AG04449 (cell line): ENCODE measurements around the gene TMEM272.

Experiments used
- CTCF ChIA-PET: fragments of 350-600 bp; formaldehyde crosslinking; extraction: SDS; loops from one replicate; lab custom pipeline; 2021; ENCODE audit warnings: antibody characterized with exemption; lab: Yijun Ruan, JAX
- POLR2A ChIA-PET: fragments of 400-600, 350-600 bp; formaldehyde crosslinking; extraction: SDS; loops from one replicate; lab custom pipeline; 2020; ENCODE audit warnings: antibody characterized with exemption, inconsistent platforms; lab: Yijun Ruan, JAX
- DNase-seq: peaks from one replicate; pipeline ENCODE4 v3.0.0-alpha.2; 2010; ENCODE audit warnings: low read depth, low spot score
- H3K4me3 ChIP-seq: 2 replicates; pipeline ENCODE4 v1.5.1; 2011; ENCODE audit warnings: low read depth, mild to moderate bottlenecking, control low read depth, low read length
- CTCF ChIP-seq: IDR thresholded peaks from one replicate; pipeline ENCODE4 v1.5.1; 2011; ENCODE audit warnings: mild to moderate bottlenecking, moderate library complexity, low read length, control low read depth, inconsistent platforms; ENCODE audit not compliant: insufficient read depth; ENCODE audit errors: missing control alignments

Gene TMEM272

DNA sequence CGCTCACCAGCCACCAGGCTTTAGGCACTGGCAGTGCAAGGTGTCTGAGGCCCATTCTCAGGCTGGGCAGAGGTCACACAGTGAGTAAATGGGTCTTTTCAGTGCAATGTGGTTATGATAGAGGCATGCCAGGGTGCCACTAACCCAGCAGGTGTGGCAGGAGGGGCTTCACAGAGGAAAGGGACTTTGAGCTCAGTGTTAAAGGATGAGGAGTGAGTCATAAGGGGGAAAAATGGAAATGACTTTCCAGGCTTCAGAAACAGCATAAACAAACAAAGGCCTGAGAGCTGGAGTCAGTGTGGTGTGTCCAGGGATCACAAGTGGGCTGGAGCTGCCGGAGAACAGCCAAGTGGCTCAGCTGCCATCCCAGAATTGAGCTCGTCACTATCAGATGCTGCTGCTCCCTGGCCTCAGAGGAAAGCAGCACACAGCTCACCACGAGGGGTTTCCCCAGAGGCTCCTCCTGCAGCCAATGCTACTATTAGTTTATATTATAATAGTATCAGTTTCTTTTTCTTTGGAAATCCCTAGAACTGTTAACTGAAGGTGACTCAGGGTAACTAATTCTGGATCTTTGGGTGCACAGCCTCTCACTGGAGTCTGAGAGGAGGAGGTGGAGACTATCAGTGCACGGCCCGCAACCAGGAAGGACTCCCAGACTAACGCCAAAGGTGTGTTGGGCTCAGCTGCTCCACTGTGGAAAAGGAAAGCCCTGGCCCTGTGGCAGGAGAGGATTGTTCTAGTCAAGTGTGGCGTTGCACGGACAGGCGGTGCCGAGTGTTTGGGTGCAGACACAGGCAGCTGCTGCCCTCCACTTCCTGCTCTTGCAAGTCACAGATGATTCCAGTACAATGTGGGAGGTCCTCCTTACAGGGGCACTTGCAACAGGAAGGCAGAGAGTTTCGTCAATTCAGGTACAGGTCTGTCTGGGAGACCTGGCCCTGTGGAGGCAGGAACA, 80.5 kb downstream of the TMEM272 start:
- POLR2A ChIA-PET = interaction anchor here (1.0 kb wide), 1 partner anchor 311 kb away, joined by 4 read pairs; the partner anchor contains the start of gene INTS6
- no peak for DNase-seq

GRCh38 chr13:51763486-51763885, 81.5 kb downstream of the TMEM272 start:
- ChIA-PET CTCF (interaction anchor here (0.7 to 1.5 kb wide), 5 partner anchors 12 to 354 kb away, joined by 3 to 5 read pairs (median 4); no protein-coding TSS in a partner anchor), POLR2A (no interaction called here)
- TF ChIP-seq CTCF = no peak
- no peak for DNase-seq
- H3K4me3 ChIP-seq = no peak overlapping the region

More for the DNA sequence above, 80.5 kb downstream of the TMEM272 start:
- CTCF ChIA-PET = interaction anchor here (0.7 to 1.5 kb wide), 5 partner anchors 13 to 319 kb away, joined by 3 to 5 read pairs (median 4); no protein-coding TSS in a partner anchor
- no peak for TF ChIP-seq CTCF
- H3K4me3 ChIP-seq = no peak overlapping the region
